GM12801 (cell line): ENCODE results near the gene IKBKE.

Experiments
- TF ChIP-seq, protein P1 (sequence below): IDR thresholded peaks from one replicate; pipeline ENCODE4 v1.5.1; 2011; ENCODE audit warnings: control low read depth; ENCODE audit not compliant: insufficient read length; ENCODE audit errors: extremely low read depth

IKBKE gene

GRCh38 chr1:206517784-206518183 is 47.5 kb downstream of the IKBKE start:
- TF ChIP-seq, protein P1, sequence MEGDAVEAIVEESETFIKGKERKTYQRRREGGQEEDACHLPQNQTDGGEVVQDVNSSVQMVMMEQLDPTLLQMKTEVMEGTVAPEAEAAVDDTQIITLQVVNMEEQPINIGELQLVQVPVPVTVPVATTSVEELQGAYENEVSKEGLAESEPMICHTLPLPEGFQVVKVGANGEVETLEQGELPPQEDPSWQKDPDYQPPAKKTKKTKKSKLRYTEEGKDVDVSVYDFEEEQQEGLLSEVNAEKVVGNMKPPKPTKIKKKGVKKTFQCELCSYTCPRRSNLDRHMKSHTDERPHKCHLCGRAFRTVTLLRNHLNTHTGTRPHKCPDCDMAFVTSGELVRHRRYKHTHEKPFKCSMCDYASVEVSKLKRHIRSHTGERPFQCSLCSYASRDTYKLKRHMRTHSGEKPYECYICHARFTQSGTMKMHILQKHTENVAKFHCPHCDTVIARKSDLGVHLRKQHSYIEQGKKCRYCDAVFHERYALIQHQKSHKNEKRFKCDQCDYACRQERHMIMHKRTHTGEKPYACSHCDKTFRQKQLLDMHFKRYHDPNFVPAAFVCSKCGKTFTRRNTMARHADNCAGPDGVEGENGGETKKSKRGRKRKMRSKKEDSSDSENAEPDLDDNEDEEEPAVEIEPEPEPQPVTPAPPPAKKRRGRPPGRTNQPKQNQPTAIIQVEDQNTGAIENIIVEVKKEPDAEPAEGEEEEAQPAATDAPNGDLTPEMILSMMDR, result no peak

- TF ChIP-seq, protein P1, result no peak
Observed at GRCh38 chr1:206518206-206518605, 47.9 kb downstream of the IKBKE start.

DNA sequence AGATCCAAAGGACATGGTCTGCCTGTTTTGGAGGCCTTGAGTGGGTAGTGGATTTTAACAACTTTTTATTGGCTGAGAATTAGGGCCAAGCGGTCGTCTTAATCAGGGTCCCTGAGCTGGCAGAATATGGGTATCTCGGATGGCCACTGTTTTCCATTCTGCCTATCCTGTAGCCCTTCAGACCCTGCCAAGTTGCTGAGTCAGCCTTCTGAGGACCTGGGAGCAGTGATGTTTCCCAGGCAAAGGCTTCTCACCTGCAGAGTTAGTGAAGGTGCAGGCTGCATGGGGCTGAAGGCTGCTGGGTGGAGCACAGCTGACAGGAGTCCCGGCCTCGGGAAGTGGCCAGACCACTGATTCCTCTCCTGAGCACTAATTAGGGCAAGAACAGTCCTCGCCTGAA is 48.5 kb downstream of the IKBKE start:
- TF ChIP-seq, protein P1, result no peak

- TF ChIP-seq, protein P1, result no peak
Observed at GRCh38 chr1:206521127-206521526, 50.9 kb downstream of the IKBKE start.

GRCh38 chr1:206521694-206522402 is 51.6 kb downstream of the IKBKE start:
- TF ChIP-seq, protein P1, result no peak

- TF ChIP-seq, protein P1, result no peak
Observed at GRCh38 chr1:206524739-206525364, 54.6 kb downstream of the IKBKE start.

DNA sequence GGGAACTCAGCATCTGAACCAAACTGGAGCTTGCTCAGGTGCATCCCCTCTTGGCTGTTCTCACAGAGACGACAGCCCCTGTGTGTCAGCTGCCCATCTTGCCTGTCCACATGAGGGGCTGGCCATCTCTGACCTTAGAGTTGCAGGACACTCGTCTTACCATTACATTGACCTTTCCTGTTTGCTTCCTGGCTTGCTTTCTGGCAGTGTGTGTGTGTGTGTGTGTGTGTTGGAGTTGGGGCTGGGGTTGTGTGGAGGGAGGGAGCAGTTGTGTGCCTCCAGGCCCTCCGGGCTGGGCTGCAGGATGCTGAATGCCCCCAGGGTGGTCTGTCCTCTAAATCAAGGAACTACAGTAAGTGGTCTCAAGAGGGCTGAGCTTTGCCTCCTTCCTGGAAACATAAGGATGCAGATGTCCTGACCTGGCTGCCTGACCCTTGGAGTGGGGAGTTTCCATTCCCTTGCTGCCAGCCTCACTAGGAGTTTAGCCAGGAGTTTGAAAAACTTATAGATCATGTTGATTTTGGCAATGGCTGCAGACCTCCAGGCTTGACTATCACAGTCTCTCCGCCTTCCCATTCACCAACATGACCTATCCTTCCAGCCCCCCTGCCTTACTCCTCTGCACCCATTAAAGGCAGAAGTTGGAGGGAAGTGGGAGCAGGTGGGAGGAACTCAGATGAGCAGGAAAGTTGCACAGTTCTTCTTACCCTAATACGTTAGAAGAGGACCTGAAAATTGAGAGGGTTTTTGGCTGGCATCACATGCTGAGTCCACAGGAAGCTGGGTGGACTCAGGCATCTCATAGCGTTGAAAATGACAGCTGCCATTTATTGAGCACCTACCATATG is 56.0 kb downstream of the IKBKE start:
- TF ChIP-seq, protein P1, result no peak
